RWPE2 (cell line): ENCODE results near the gene MUC20.
"Not testable (repeated sequence)": the region's sequence is repeated elsewhere in the genome, so short reads cannot be mapped to it uniquely, and the experiment has no call there.

ENCODE experiments used
- ATAC-seq: fragments of 200-7000 bp; cut with Tn5 transposase; 3 replicates; pipeline ENCODE4 v1.9.1; 2021; ENCODE audit warnings: low read depth
- DNase-seq: peaks from one replicate; pipeline ENCODE4 v3.0.0-alpha.2; 2020; ENCODE audit warnings: low spot score
- H3K27ac ChIP-seq: fragments of 450-650 bp; 2 replicates; pipeline ENCODE4 v1.5.1; 2017; ENCODE audit warnings: mild to moderate bottlenecking; ENCODE audit not compliant: poor library complexity, severe bottlenecking
- H3K27me3 ChIP-seq: fragments of 250-450 bp; sonication (Bioruptor Pico); 2 replicates; pipeline ENCODE4 v1.5.1; 2021; ENCODE audit warnings: mild to moderate bottlenecking, moderate library complexity; ENCODE audit not compliant: insufficient read depth, poor library complexity, severe bottlenecking
- H3K36me3 ChIP-seq: fragments of 250-450 bp; sonication (Bioruptor Pico); 2 replicates; pipeline ENCODE4 v1.5.1; 2020; ENCODE audit warnings: low read depth, mild to moderate bottlenecking, moderate library complexity
- H3K4me1 ChIP-seq: fragments of 250-450 bp; sonication (Bioruptor Pico); 2 replicates; pipeline ENCODE4 v1.5.1; 2021; ENCODE audit warnings: mild to moderate bottlenecking, moderate library complexity; ENCODE audit not compliant: insufficient read depth, poor library complexity, severe bottlenecking
- H3K4me3 ChIP-seq: fragments of 250-450 bp; sonication (Bioruptor Pico); 2 replicates; pipeline ENCODE4 v1.5.1; 2021; ENCODE audit warnings: mild to moderate bottlenecking, moderate library complexity; ENCODE audit not compliant: severe bottlenecking
- H3K9me3 ChIP-seq: fragments of 250-450 bp; sonication (Bioruptor Pico); 2 replicates; pipeline ENCODE4 v1.5.1; 2021; ENCODE audit warnings: mild to moderate bottlenecking, moderate library complexity; ENCODE audit not compliant: severe bottlenecking
- TF ChIP-seq, protein P1 (sequence below): fragments of 450-650 bp; IDR thresholded peaks from one replicate; pipeline ENCODE4 v1.5.1; 2017; ENCODE audit warnings: mild to moderate bottlenecking, moderate library complexity; ENCODE audit not compliant: poor library complexity, severe bottlenecking

The MUC20 gene

DNA sequence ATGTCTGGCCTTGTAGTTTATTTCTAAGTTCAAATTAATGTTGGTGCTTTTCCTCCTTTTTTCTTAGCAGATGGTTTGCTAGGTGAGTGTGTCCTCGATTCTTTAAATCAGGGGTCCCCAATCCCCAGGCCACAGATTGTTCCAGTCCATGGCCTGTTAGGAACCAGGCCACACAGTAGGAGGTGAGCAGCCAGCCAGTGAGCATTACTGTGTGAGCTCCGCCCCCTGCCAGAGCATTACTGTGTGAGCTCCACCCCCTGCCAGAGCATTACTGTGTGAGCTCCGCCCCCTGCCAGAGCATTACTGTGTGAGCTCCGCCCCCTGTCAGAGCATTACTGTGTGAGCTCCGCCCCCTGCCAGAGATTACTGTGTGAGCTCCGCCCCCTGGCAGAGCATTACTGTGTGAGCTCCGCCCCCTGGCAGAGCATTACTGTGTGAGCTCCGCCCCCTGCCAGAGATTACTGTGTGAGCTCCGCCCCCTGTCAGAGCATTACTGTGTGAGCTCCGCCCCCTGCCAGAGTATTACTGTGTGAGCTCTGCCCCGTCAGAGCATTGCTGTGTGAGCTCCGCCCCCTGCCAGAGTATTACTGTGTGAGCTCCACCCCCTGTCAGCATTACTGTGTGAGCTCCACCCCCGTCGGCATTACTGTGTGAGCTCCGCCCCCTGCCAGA is 34.1 kb upstream of the MUC20 start:
- H3K27ac ChIP-seq, DNase-seq, H3K4me1 ChIP-seq, H3K9me3 ChIP-seq, ATAC-seq, H3K36me3 ChIP-seq, H3K27me3 ChIP-seq, H3K4me3 ChIP-seq: not testable (repeated sequence)

DNA sequence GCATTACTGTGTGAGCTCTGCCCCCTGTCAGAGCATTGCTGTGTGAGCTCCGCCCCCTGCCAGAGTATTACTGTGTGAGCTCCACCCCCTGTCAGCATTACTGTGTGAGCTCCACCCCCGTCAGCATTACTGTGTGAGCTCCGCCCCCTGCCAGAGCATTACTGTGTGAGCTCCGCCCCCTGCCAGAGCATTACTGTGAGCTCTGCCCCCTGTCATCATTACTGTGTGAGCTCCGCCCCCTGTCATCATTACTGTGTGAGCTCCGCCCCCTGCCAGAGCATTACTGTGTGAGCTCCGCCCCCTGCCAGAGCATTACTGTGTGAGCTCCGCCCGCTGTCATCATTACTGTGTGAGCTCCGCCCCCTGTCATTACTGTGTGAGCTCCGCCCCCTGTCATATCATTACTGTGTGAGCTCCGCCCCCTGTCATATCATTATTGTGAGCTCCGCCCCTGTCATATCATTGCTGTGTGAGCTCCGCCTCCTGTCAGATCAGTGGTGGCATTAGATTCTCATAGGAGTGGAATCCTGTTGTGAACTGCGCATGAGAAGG is 33.5 kb upstream of the MUC20 start:
- H3K9me3 ChIP-seq, H3K27ac ChIP-seq, DNase-seq, H3K4me1 ChIP-seq, H3K4me3 ChIP-seq, H3K36me3 ChIP-seq, H3K27me3 ChIP-seq: not testable (repeated sequence)
- ATAC-seq: 0 out of 3 replicates have a peak, but pooled peaks have one; percentile 27

DNA sequence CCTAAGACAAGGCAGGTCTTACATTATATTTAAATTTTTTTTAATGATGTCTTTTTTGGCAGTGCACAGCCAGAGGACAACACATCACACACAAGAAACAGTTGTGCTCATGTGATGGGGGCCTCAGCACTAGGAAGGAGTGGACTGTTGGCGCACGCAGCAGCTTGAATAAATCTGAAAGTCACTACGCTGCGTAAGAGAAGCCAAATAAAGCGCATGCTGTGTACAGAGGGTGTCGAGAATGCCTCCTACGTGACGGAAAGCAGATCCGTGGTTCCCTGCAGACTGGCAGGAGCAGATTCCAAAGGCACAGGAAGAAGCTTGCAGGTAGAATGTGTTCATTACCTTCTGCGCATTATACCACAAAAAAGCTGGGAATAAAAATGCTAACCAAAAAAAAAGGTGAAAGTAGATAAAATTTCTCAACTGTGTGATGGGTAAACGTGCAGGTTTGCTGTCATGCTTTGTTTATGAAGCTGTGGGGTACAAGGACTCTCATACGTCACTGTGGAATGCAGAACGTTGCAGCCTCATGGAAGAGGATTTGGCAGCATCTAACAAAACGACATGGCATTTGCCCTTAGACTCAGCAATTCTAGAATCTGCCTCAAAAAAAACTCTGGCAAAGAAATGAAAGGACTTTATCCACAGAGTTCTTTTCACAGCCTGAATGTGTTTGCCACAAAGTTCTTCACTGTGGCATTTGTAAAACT is 32.2 kb upstream of the MUC20 start:
- not testable (repeated sequence) for H3K36me3 ChIP-seq, ATAC-seq, H3K27me3 ChIP-seq, H3K4me1 ChIP-seq, H3K27ac ChIP-seq, DNase-seq, H3K9me3 ChIP-seq, H3K4me3 ChIP-seq

DNA sequence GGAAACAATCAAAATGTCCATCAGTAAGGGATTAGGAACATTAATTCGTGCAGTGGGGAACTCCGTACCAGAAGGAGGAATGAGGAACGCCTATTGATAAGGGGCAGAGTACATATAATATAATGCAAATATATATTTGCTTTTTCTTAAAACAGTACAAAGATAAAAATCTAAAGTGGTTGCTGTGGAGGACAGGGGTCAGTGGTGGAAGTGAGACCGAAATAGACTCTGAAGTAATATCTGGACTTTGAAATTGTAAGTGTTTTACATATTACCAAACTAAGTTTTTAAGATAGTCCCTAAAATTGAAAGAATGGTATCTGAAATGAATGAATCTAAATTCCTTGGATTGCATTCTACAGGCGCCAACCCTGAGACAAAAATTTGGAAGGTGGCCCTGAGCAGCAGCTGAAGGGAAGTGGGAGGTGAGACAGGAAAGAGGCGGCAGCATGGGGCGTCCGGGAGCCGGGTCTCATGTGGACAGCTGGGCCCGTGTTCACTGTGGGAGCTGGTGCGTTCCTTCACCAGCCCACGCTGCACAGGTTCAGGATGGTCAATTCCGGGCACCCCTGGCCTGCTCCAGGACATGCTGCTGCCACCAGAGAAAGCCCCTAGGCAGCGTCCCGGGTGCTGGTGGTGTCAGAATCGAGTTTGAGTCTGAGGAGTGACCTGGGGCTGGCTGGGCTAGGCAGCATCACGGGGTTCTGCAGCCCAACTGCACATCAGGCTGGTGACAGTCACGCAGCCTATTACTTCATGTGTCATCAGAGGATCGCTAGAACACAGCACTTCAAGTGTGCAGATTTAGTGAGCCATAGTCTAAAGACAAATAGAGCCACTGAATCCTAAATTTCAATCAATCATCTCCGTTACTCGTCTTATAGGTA is 31.4 kb upstream of the MUC20 start:
- not testable (repeated sequence) for H3K27me3 ChIP-seq, DNase-seq

DNA sequence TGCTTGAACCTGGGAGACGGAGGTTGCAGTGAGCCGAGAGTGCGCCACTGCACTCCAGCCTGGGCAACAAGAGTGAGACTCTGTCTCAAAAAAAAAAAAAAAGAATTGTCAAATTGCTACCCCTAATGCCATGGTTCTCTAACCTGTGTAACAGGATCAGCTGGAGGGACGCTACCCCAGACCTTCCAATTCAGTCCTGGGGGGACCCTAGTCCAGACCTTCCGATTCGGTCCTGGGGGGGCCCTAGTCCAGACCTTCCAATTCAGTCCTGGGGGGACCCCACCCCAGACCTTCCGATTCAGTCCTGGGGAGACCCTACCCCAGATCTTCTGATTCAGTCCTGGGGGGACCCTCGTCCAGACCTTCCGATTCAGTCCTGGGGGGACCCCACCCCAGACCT is 29.8 kb upstream of the MUC20 start:
- ATAC-seq (no peak), DNase-seq (no peak)
- H3K27me3 ChIP-seq: no peaks in the 10 kb centered on the region
- H3K9me3 ChIP-seq: no peaks in the 10 kb centered on the region
- TF ChIP-seq, protein P1, sequence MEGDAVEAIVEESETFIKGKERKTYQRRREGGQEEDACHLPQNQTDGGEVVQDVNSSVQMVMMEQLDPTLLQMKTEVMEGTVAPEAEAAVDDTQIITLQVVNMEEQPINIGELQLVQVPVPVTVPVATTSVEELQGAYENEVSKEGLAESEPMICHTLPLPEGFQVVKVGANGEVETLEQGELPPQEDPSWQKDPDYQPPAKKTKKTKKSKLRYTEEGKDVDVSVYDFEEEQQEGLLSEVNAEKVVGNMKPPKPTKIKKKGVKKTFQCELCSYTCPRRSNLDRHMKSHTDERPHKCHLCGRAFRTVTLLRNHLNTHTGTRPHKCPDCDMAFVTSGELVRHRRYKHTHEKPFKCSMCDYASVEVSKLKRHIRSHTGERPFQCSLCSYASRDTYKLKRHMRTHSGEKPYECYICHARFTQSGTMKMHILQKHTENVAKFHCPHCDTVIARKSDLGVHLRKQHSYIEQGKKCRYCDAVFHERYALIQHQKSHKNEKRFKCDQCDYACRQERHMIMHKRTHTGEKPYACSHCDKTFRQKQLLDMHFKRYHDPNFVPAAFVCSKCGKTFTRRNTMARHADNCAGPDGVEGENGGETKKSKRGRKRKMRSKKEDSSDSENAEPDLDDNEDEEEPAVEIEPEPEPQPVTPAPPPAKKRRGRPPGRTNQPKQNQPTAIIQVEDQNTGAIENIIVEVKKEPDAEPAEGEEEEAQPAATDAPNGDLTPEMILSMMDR: no peak
- H3K4me1 ChIP-seq: no peaks in the 10 kb centered on the region
- H3K4me3 ChIP-seq: no peak overlapping the region
- peaks cover 14% of the 10 kb centered on the region for H3K36me3 ChIP-seq
- H3K27ac ChIP-seq: no peak overlapping the region

More for the DNA sequence above, 31.4 kb upstream of the MUC20 start:
- H3K27ac ChIP-seq, ATAC-seq, H3K4me1 ChIP-seq, H3K4me3 ChIP-seq, H3K36me3 ChIP-seq, H3K9me3 ChIP-seq: not testable (repeated sequence)

DNA sequence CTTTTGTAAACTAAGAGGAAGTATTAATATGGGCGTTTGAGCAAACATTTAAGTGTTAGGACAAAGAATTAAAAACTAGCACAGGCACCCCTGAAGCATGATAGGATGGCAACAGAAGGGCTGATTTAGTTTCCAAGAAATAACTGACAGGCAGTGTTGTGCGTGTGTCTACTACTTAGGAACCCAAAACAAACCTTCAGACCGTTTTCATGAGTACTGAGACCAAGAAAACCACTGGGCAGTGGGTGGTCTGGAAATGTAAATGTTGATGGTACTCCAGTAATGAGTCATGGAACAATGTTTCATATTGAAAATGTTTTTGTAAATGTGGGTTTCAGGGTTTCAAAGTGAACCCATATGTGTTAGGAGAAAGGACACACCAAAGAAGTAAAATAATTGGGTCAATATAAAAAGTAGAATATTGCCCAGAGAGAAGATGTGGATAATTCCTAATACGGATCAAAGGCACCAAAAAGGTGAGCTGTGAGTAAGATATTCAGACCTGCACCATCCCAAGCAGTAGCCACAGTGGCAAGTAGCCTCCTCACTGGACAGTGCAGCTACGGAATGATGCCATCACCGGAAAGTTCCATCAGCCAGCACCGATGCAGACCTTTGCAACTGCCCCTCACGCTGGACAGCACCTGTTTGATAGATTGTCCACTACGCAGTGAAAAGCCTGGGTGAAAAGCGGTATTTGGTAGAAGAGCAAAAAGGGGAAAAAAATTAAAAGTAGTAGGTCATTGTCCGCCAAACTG is 29.0 kb upstream of the MUC20 start:
- not testable (repeated sequence) for DNase-seq, H3K4me3 ChIP-seq, H3K27me3 ChIP-seq, H3K4me1 ChIP-seq, H3K9me3 ChIP-seq, ATAC-seq, H3K27ac ChIP-seq
- peaks cover 14% of the 10 kb centered on the region for H3K36me3 ChIP-seq
